Spinal cord (tissue), 10 donors: Measurements from ENCODE around the gene SYT8. TPM values are rescaled to one million over a fixed set of nuclear protein-coding genes. Genes with fewer than 3 reads are reported as not detected.
A peak's percentile ranks its signal among the peaks of the same experiment; 100 is the strongest.

Experiments
- DNase-seq, 6 donors: peaks; one replicate each; pipeline versions ENCODE4 v3.0.0 to v3.0.0-alpha.2; 2013 to 2015; ENCODE audit warnings: low spot score in 6 of 6, low read depth in 4 of 6
- H3K27ac ChIP-seq: one replicate; pipeline ENCODE4 v1.5.1; 2013; ENCODE audit warnings: low read depth, low read length, control low read depth
- H3K27me3 ChIP-seq: one replicate; pipeline ENCODE4 v1.6.1; 2013; ENCODE audit warnings: low read length; ENCODE audit not compliant: control insufficient read depth, insufficient read depth
- H3K36me3 ChIP-seq: one replicate; pipeline ENCODE4 v1.6.1; 2013; ENCODE audit warnings: low read length; ENCODE audit not compliant: control insufficient read depth, insufficient read depth
- H3K4me1 ChIP-seq: one replicate; pipeline ENCODE4 v1.6.1; 2013; ENCODE audit warnings: low read length; ENCODE audit not compliant: control insufficient read depth, insufficient read depth
- H3K4me3 ChIP-seq: one replicate; pipeline ENCODE4 v1.5.1; 2013; ENCODE audit warnings: low read depth, low read length, control low read depth
- H3K9me3 ChIP-seq: one replicate; pipeline ENCODE4 v1.6.1; 2013; ENCODE audit warnings: low read length; ENCODE audit not compliant: control insufficient read depth, insufficient read depth
- WGBS: methylation state at CpG from one replicate; pipeline ENCODE4 v1.1.5; 2013; ENCODE audit warnings: missing lambda C conversion rate; ENCODE audit not compliant: insufficient coverage; 5-methylcytosine and 5-hydroxymethylcytosine counted together
- polyA plus RNA-seq, 2 donors: library from polyadenylated mRNA; unstranded; fragments of 120-200 nt; gene quantifications; one replicate each; pipeline ENCODE4 v1.2.1, GENCODE V29; 2013; ENCODE audit not compliant: insufficient read length in 2 of 2
- total RNA-seq, 2 donors: library from RNA; depleted of rRNA in 1 of 2; stranded (reverse); fragments of 120-200 nt in 1 of 2; fragments of >200 nt in 1 of 2; gene quantifications; one replicate each; pipeline versions ENCODE4 v1.2.3 to v1.2.4, GENCODE V29; 2013 to 2014
- donor health status: healthy.

SYT8 gene
- total and polyA plus RNA-seq, 4 donors = 0.09 to 0.22 TPM; not detected in 2

DNA sequence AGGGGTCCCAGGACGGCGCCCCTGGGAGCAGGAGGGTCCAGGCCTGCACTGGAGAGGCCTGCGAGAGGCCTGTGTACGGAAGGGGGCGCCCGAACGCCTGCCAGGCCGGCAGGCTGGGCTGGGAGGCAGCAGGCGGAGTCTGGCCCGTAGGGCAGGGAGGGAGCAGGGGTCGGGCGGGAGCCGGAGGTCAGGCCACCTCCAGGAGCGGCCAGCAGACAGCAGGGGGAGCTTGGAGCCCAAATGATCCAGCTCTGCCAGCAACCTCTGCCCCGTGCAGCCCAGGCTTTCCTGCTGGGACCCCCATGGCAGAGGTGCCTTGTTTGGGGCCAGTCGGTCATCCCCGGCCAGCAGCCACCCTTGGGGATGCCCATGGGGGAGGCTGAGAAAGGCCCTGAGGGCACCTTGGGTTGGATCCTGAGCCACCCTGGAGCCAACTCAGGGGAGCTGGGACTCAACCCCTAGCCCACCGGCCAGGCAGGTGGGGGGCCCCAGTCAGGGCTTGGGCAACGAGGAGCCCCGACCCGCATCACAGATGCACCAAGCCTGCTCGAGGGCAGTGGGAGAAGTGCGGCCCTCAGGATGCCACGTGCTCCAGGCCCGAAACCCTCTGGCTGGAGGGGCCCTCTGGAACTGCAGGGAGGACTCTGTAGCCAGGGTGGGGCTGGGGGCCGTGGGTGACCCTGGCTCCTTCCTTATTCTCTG, 9.6 kb upstream of the SYT8 start:
- no peak overlapping the region for H3K4me3 ChIP-seq
- 48% methylated on average over 26 of the region's 26 CpGs for WGBS
- peaks cover 2% of the 10 kb centered on the region for H3K27me3 ChIP-seq
- no peak overlapping the region for H3K27ac ChIP-seq
- H3K36me3 ChIP-seq = no peaks in the 10 kb centered on the region
- H3K4me1 ChIP-seq = peaks cover 50% of the 10 kb centered on the region
- DNase-seq = peak in 1 of 6 donors; percentile 26
- no peaks in the 10 kb centered on the region for H3K9me3 ChIP-seq

- no peak for DNase-seq
- whole genome bisulfite sequencing = 91% methylated on average over 33 of the region's 33 CpGs
- peaks cover 4% of the 10 kb centered on the region for H3K27me3 ChIP-seq
- H3K4me3 ChIP-seq = no peak overlapping the region
- peak overlapping the region; percentile 26 for H3K27ac ChIP-seq
- no peaks in the 10 kb centered on the region for H3K36me3 ChIP-seq
- H3K4me1 ChIP-seq = peaks cover 57% of the 10 kb centered on the region
- H3K9me3 ChIP-seq = no peaks in the 10 kb centered on the region
Observed at GRCh38 chr11:1825785-1826451, 8.9 kb upstream of the SYT8 start.

DNA sequence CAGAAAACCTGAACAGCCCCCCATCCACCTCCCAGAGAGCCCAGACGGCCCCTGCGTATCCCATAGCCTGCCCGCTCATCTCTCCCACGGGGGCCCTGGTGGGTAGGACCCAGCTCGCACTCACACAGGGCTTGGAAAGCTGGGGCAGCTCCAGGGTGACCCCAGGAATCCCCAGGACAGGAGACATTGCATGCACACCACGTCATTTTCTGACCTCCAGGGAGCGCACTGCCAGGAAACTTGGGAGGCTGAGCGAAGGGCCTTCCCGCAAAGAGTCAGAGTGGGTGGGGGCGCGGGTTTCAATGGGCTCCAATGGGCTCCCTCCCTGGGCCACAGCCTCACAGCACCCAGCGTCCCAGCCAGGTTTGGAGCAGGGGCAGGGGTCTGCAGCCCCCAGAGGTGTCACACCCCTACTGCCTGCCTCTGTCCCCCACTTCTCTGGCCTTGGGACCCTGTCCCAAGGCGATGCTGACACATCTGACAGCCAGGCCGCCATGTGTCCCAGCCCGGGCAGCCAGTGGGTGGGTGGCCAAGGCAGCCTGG, 8.2 kb upstream of the SYT8 start:
- 69% methylated on average over 15 of the region's 15 CpGs for WGBS
- Histone ChIP-seq H3K9me3 (no peaks in the 10 kb centered on the region), H3K27me3 (peaks cover 4% of the 10 kb centered on the region), H3K27ac (peak overlapping the region; percentile 26), H3K4me3 (no peak overlapping the region), H3K4me1 (peaks cover 61% of the 10 kb centered on the region), H3K36me3 (no peaks in the 10 kb centered on the region)
- peak in 1 of 6 donors; percentile 41 for DNase-seq

GRCh38 chr11:1827095-1827813, 7.5 kb upstream of the SYT8 start:
- Histone ChIP-seq H3K4me1 (peaks cover 67% of the 10 kb centered on the region), H3K4me3 (no peak overlapping the region), H3K27me3 (peaks cover 10% of the 10 kb centered on the region), H3K36me3 (no peaks in the 10 kb centered on the region), H3K27ac (no peak overlapping the region), H3K9me3 (no peaks in the 10 kb centered on the region)
- DNase-seq = peak; percentile 36 to 93 (median 64)
- 33% methylated on average over 27 of the region's 27 CpGs for WGBS

GRCh38 chr11:1827931-1828330, 6.9 kb upstream of the SYT8 start:
- 70% methylated on average over 19 of the region's 19 CpGs for WGBS
- Histone ChIP-seq H3K9me3 (no peaks in the 10 kb centered on the region), H3K27ac (no peak overlapping the region), H3K4me3 (no peak overlapping the region), H3K27me3 (peaks cover 10% of the 10 kb centered on the region), H3K36me3 (no peaks in the 10 kb centered on the region), H3K4me1 (peaks cover 74% of the 10 kb centered on the region)
- no peak for DNase-seq

DNA sequence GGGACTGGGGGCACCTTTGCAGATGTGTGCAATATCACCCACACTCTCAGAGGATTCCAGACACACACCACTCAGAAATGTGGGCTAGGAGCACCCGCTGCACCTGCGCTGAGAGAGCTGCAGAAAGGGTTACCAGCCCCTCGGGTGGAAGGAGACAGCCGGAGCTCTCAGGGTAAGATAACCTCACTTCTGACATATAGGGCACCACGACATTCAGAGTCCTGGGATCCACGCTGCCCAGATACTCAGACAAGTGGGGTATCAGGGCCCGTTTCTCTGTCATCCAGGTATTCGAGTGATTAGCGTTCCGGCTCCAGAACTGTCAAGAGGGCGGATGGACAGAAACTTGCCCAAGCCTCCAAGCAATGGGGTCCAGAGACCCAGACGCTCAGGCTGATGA, 6.2 kb upstream of the SYT8 start:
- Histone ChIP-seq H3K27me3 (peaks cover 10% of the 10 kb centered on the region), H3K4me1 (peaks cover 79% of the 10 kb centered on the region), H3K27ac (no peak overlapping the region), H3K9me3 (no peaks in the 10 kb centered on the region), H3K36me3 (no peaks in the 10 kb centered on the region), H3K4me3 (no peak overlapping the region)
- no peak for DNase-seq
- WGBS = 84% methylated on average over 12 of the region's 12 CpGs

- DNase-seq = no peak
- H3K4me1 ChIP-seq = peaks cover 80% of the 10 kb centered on the region
- no peak overlapping the region for H3K4me3 ChIP-seq
- 85% methylated on average over 11 of the region's 11 CpGs for WGBS
- no peak overlapping the region for H3K27ac ChIP-seq
- H3K9me3 ChIP-seq = no peaks in the 10 kb centered on the region
- peaks cover 10% of the 10 kb centered on the region for H3K27me3 ChIP-seq
- H3K36me3 ChIP-seq = no peaks in the 10 kb centered on the region
Observed at GRCh38 chr11:1829039-1829820, 5.6 kb upstream of the SYT8 start.

GRCh38 chr11:1830004-1830321, 4.8 kb upstream of the SYT8 start:
- H3K27ac ChIP-seq = no peak overlapping the region
- H3K36me3 ChIP-seq = no peaks in the 10 kb centered on the region
- peaks cover 74% of the 10 kb centered on the region for H3K4me1 ChIP-seq
- no peaks in the 10 kb centered on the region for H3K9me3 ChIP-seq
- H3K4me3 ChIP-seq = no peak overlapping the region
- no peak for DNase-seq
- 49% methylated on average over 5 of the region's 6 CpGs for WGBS
- peaks cover 9% of the 10 kb centered on the region for H3K27me3 ChIP-seq
